Glomerular visceral epithelial cell (primary cell): ENCODE measurements around the gene MRPL28.
"Not testable (repeated sequence)": the region's sequence is repeated elsewhere in the genome, so short reads cannot be mapped to it uniquely, and the experiment has no call there.

ENCODE experiments used
- DNase-seq: peaks from one replicate; pipeline ENCODE4 v3.0.0-alpha.2; 2016; ENCODE audit errors: extremely low spot score

The MRPL28 gene

GRCh38 chr16:340370-341091 is 29.8 kb downstream of the MRPL28 start:
- DNase-seq = no peak

- no peak for DNase-seq
Observed at GRCh38 chr16:339680-340079, 30.7 kb downstream of the MRPL28 start.

GRCh38 chr16:337975-338575 is 32.3 kb downstream of the MRPL28 start:
- no peak for DNase-seq

GRCh38 chr16:337437-337836 is 32.9 kb downstream of the MRPL28 start:
- no peak for DNase-seq

GRCh38 chr16:336269-336668 is 34.1 kb downstream of the MRPL28 start:
- DNase-seq = no peak

- DNase-seq = not testable (repeated sequence)
Observed at GRCh38 chr16:334861-335632, 35.3 kb downstream of the MRPL28 start.

- not testable (repeated sequence) for DNase-seq
Observed at GRCh38 chr16:334164-334832, 36.0 kb downstream of the MRPL28 start.

- no peak for DNase-seq
Observed at GRCh38 chr16:333406-334094, 36.8 kb downstream of the MRPL28 start.

- not testable (repeated sequence) for DNase-seq
Observed at GRCh38 chr16:331181-331814, 39.0 kb downstream of the MRPL28 start.

- no peak for DNase-seq
Observed at GRCh38 chr16:330741-331140, 39.6 kb downstream of the MRPL28 start.

GRCh38 chr16:325375-326145 is 44.8 kb downstream of the MRPL28 start:
- DNase-seq = no peak

GRCh38 chr16:324451-325334 is 45.6 kb downstream of the MRPL28 start:
- no peak for DNase-seq

GRCh38 chr16:324201-324450 is 46.2 kb downstream of the MRPL28 start:
- no peak for DNase-seq

GRCh38 chr16:322476-323143 is 47.7 kb downstream of the MRPL28 start:
- no peak for DNase-seq

GRCh38 chr16:321532-321931 is 48.8 kb downstream of the MRPL28 start:
- no peak for DNase-seq

GRCh38 chr16:320206-320605 is 50.1 kb downstream of the MRPL28 start:
- DNase-seq = no peak

- DNase-seq = no peak
Observed at GRCh38 chr16:318628-319027, 51.7 kb downstream of the MRPL28 start.

- DNase-seq = no peak
Observed at GRCh38 chr16:317583-317982, 52.8 kb downstream of the MRPL28 start.
